ENCODE results near the gene TIMP3. TPM values are rescaled to one million over a fixed set of nuclear protein-coding genes. Genes with fewer than 3 reads are reported as not detected.

The TIMP3 gene
- total and polyA plus RNA-seq, 10 donors: 19.7 to 689 (median 367) TPM

GRCh38 chr22:32811788-32812545 is 10.5 kb downstream of the TIMP3 start:
- Histone ChIP-seq H3K4me3 (no peak overlapping the region), H3K4me1 (peaks cover 0 to 92% (median 30%) of the 10 kb centered on the region in 6 donors), H3K9me3 (no peaks in the 10 kb centered on the region), H3K27me3 (replicated peaks in 1 of 7) (no peaks in the 10 kb centered on the region), H3K27ac (no peak overlapping the region), H3K36me3 (peaks cover 0 to 46% (median 0%) of the 10 kb centered on the region in 6 donors)
- DNase-seq: no peak
- intact Hi-C loops (cut with DNase I; ENCODE audit: low total_unique reads): no loop called here
- no peak for TF ChIP-seq POLR2A (IDR thresholded peaks at IDR 0.05)
- peak in 2 of 3 donors; percentile 31 to 73 for TF ChIP-seq POLR2AphosphoS5 (IDR thresholded peaks at IDR 0.05)
- no peak for TF ChIP-seq CTCF (IDR thresholded peaks at IDR 0.05 in 8 of 11, conservative IDR thresholded peaks at IDR 0.05 in 3 of 11)
- 78 to 83% (median 81%) methylated on average over 3 of the region's 3 CpGs for WGBS, 5 donors

DNA sequence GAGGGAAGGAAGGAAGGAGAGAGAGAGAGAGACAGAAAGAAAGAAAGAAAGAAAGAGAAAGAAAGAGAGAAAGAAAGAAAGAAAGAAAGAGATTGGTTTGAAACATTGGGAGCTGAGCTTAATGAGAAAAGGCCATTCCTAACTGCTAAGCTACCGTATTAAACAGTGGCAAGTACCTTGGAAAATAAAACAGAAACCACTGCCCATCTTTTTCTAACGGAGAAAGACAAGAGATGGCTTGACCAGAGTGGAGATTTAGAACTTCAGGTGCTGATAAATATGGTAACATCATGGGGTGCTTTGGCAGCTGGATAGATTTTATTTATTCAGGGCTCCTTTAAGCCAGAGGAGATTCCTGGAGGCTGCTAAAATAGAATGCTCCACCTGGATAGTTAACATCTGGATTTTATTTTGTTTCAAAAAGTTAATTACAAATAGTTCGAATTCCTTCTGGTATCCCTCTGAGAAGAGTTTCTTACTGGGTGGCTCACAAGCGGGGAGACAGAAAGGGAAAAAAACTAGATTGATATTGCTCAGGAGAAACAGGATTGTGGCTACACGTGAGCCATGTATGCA is 12.9 kb downstream of the TIMP3 start:
- H3K27me3 ChIP-seq (replicated peaks in 1 of 7): no peaks in the 10 kb centered on the region
- H3K27ac ChIP-seq: no peak overlapping the region
- H3K36me3 ChIP-seq: peaks cover 0 to 53% (median 0%) of the 10 kb centered on the region in 6 donors
- 83 to 93% (median 84%) methylated on average over 5 of the region's 5 CpGs for WGBS, 5 donors
- TF ChIP-seq POLR2AphosphoS5 (IDR thresholded peaks at IDR 0.05) (no peak), CTCF (IDR thresholded peaks at IDR 0.05 in 8 of 11, conservative IDR thresholded peaks at IDR 0.05 in 3 of 11) (no peak), POLR2A (IDR thresholded peaks at IDR 0.05) (no peak)
- H3K4me1 ChIP-seq: peaks cover 0 to 95% (median 32%) of the 10 kb centered on the region in 6 donors
- DNase-seq: no peak
- intact Hi-C loops (cut with DNase I; ENCODE audit: low total_unique reads): no loop called here
- H3K9me3 ChIP-seq: no peaks in the 10 kb centered on the region
- H3K4me3 ChIP-seq: no peak overlapping the region

DNA sequence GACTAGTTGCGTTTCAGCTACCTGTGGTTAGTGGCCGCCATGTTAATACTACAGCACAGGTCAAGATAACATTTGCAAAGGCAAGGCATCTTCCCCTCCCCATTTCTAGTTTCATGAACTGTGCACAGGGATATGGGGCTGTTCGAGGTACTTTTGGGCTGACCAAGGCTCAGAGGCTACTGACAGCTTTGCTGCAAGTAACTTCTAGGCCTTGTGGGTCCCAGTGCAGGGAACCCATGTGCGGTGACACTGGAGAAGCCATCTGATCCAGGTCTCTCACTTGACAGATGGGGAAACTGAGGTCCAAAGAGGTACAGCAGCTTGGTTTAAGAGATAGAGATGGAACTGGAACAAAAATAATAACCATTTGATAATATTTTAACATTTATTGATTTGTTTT is 13.6 kb downstream of the TIMP3 start:
- TF ChIP-seq POLR2AphosphoS5 (IDR thresholded peaks at IDR 0.05): peak in 2 of 3 donors; percentile 8 to 79
- no peak for TF ChIP-seq POLR2A (IDR thresholded peaks at IDR 0.05)
- H3K27me3 ChIP-seq (replicated peaks in 1 of 7): no peaks in the 10 kb centered on the region
- peaks cover 0 to 53% (median 0%) of the 10 kb centered on the region in 6 donors for H3K36me3 ChIP-seq
- 85 to 95% (median 93%) methylated on average over 4 of the region's 4 CpGs for WGBS, 5 donors
- no peak for DNase-seq
- H3K27ac ChIP-seq: no peak overlapping the region
- H3K4me3 ChIP-seq: no peak overlapping the region
- peaks cover 0 to 95% (median 34%) of the 10 kb centered on the region in 6 donors for H3K4me1 ChIP-seq
- H3K9me3 ChIP-seq: no peaks in the 10 kb centered on the region
- intact Hi-C loops (cut with DNase I; ENCODE audit: low total_unique reads): no loop called here

DNA sequence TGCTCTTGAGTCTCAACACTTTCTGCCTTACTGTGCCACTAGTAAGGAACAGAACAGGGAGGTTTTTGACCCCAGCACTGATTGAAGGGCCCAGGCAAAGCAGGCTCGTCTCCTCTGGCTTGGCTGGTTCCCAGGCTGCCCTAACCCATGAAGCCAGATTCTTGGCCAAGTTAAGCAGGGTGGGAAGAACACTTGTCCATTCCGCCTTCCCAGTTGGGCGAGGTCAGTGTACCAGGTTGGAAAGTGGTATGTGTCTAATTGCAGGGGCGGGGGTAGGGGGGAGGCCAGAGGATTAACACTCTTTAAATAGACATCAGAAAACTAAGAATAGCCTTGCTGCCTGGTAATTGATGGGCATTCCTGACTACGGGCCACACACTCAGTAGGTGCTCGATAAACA is 14.4 kb downstream of the TIMP3 start:
- WGBS, 5 donors: 66 to 87% (median 84%) methylated on average over 6 of the region's 6 CpGs
- TF ChIP-seq CTCF (IDR thresholded peaks at IDR 0.05 in 8 of 11, conservative IDR thresholded peaks at IDR 0.05 in 3 of 11) (no peak), POLR2AphosphoS5 (IDR thresholded peaks at IDR 0.05) (peak in 2 of 3 donors; percentile 40 to 81)
- no peaks in the 10 kb centered on the region for H3K27me3 ChIP-seq (replicated peaks in 1 of 7)
- DNase-seq: no peak
- H3K4me3 ChIP-seq: no peak overlapping the region
- H3K27ac ChIP-seq: peak overlapping the region in 1 of 8 donors; percentile 27
- intact Hi-C loops (cut with DNase I; ENCODE audit: low total_unique reads): no loop called here
- peaks cover 0 to 89% (median 30%) of the 10 kb centered on the region in 6 donors for H3K4me1 ChIP-seq
- no peaks in the 10 kb centered on the region for H3K9me3 ChIP-seq
- H3K36me3 ChIP-seq: peaks cover 0 to 48% (median 0%) of the 10 kb centered on the region in 6 donors

Data from spleen (tissue), 11 donors.